GM18870 (cell line): ENCODE results near the gene TP73.

Experiments used
- ATAC-seq: cut with Tn5 transposase; IDR thresholded peaks from one replicate; pipeline ENCODE4 v1.9.1; 2021; ENCODE audit warnings: moderate library complexity; ENCODE audit not compliant: unreplicated experiment

The TP73 gene

DNA sequence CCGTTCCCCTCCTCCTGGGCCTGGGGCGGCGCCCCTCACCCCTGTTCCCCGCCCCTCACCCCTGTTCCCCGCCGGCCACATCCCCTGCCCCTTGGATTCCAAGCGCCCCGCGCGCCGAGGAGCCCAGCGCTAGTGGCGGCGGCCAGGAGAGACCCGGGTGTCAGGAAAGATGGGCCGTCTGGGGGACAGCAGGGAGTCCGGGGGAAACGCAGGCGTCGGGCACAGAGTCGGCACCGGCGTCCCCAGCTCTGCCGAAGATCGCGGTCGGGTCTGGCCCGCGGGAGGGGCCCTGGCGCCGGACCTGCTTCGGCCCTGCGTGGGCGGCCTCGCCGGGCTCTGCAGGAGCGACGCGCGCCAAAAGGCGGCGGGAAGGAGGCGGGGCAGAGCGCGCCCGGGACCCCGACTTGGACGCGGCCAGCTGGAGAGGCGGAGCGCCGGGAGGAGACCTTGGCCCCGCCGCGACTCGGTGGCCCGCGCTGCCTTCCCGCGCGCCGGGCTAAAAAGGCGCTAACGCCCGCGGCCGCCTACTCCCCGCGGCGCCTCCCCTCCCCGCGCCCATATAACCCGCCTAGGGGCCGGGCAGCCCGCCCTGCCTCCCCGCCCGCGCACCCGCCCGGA, at the start of gene TP73:
TP73 (plus strand) TSS at position 587 of the 618 bp plus-strand sequence. CDS start 29,850 bp downstream, outside the sequence.
- ATAC-seq, result no peak

DNA sequence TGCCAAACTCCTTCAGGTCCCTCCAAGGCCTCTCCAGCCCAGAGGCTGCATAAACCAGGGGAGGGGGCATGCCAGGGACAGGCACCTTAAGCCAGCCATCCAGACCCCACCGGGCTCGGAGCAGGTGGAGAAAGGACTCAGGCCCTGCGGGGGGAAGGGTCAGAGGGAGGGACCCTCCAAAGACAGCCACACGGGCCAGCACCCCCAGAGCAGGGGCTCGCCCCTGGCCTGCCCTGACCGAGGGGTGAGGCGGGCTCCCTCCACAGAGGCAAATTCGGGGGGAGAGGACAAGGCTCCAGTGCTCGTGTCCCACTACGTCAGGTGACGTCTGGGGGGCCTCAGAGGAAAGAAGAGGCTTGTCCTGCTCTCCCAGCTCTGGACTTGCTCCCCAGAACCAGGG, 49.2 kb upstream of the TP73 start:
- ATAC-seq, result no peak

DNA sequence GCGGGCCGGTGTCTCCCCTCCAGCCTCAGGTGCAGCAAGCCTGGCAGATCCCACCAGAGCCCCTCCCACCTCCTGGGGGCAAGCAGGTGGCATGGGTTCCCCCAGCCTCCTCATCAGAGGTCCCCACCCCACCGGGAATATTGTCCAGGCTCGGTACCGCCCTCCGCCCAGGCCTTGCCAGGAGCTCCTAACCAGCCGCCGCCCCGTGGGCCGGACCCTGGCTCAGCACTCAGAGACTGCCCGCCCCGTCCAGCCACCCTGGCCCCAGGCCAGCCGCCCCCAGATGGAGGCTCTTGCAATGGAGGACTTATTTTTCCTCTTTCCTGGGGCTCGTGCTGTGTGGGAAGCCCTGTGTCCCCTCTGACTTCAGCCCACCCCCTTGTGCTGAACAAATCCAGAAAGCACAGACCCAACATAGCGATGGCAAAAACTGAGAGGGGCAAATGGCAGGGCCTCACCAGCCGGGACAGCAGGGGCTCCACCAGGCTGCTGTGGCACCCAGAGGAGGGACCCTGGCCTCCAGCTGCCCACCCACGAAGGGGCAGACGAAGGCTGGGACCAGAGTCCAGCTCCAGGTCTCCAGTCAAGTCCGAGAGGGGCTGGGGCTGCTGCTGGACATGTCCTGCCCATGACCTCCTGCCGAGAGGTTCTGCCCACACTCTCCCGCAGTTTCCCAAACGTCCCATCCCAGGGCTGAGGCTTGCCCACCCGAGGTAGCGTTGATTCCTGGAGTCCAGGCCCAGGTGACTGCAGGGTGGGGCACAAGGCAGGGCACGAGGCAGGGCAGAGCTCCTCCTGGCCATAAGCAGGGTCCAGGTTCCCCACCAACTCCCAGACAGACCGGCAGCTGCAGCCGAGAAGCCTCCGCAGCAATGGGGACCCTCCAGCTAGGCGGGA, 48.5 kb upstream of the TP73 start:
- no peak for ATAC-seq

DNA sequence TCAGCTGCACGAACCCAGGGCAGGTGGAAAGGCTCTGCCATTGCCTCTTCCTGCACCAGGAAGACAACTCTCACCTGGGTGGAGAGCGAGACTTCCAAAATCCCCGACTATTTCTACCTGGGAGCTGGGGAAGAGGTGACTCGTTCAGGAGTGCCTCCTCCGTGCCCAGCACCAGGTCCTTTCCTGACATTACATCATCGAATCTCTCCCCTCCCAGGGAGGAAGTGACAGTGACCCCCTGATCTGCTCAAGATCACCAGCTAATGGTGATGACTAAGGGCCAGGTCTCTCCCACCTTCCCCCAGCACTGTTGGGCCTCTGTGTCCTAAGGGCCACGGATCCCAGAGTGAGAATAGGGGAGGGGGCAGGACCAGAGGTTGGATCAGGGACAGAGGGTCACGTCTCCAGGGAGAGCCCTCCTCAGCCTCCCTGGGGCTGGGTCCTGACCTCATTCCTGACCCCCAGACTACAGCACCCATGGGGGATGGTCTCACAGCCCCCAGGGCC, 47.8 kb upstream of the TP73 start:
- no peak for ATAC-seq

DNA sequence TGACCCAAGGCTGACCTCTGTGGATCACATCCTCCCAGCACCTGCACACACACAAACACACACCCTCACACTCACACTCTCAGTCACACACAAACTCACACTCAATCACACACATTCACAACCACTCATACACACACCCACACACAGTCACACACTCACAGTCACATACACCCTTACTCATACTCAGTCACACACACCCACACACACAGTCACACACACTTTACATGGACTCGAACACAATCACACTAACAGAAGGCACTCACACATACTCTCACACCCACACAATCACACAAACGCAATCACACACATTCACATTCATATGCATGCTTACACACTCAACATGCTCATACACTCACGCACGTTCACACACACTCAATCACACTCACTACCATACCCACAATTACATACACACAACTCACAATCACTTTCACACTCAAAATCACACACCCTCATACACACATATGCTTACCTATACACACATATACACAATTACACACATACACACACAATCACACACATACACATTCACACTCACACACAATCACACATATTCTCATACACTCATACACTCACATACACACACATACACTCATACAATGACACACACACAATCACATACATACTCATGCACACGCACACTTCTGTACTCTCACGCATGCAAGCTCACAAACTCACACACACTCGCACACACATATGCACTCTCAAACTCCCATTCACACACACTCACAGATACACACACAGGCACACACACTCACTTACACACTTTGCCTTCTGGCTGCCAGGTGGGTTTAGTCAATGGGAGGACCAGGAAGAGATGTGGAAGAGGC, 47.1 kb upstream of the TP73 start:
- no peak for ATAC-seq

DNA sequence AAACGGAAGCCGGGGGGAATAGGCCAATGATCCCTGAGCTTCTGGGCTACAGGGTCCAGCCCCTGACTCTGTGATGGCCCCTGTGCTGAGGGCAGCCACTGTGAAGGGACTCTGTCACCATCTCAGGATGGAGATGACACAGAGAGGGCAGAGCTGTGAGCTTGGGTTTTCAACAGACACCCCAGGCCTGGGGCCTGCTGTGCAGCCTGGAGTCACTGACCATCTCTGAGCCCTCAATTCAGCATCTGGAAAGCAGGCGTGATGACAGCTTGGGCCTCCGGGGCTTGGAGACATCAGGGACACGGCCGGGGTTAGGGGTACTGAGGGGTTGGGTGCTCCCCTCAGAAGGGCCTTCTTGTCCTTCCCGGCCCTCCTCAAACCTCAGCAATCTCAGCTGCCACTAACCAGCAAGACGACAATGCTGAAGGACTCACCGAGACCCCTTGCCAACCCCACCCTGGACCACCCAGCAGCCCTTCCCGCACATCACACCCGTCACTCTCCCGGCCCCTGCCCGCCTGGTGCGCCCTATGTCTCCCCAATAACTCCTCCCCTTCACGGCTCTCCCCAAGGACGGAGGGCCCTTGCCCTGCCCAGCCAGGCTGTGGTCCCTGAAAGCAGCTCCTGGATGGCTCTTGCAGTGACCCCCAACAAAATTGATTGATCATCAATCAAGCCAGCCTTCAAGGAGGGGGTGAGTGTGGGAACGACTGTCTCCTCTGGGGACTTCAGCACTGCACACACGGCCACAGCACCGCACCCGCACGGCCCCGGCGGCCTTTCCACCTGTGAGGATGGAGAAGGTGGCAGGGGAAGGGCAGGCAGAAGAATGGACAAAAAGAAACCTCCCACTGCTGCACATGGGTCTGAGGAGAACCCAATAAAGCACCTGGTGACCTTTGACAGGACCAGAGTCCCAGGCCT, 45.3 kb upstream of the TP73 start:
- no peak for ATAC-seq

DNA sequence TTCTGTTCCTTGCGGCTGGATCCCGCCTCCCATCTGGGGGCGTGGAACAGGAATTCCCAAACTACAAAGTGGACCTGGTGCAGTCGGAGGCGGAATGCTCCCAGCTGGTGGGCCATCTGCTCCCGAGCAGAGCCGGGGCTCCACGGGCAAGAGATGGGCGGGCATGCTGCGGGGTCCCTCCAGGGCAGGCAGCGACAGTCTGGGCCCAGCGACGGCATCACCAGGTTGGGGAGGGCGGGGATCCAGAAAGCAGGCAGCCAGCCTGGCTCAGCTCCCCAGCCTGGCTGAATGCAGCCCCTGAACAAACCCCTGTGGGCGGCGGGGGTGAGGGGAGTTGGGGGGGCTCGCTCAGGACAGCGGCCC, 44.6 kb upstream of the TP73 start:
- ATAC-seq, result no peak

DNA sequence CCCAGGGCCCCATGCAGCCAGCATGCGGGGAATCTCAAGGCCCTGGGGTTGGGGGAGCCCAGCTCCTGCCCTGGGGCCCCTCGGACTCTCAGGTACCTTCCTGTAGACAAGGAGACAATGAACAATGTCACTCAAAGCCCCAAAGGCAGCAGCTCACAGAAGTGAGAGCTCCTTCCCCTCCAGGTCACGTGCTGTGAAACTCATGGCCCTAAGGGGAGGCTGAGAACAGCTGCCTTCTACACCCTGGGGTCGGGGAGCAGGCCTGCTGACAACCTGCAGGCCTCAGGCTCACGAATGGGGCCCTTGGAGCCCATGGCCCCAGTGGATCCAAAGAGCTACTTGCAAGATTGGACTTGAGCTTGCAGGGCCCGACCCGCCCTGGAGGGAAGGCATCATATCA, 44.2 kb upstream of the TP73 start:
- ATAC-seq, result no peak

DNA sequence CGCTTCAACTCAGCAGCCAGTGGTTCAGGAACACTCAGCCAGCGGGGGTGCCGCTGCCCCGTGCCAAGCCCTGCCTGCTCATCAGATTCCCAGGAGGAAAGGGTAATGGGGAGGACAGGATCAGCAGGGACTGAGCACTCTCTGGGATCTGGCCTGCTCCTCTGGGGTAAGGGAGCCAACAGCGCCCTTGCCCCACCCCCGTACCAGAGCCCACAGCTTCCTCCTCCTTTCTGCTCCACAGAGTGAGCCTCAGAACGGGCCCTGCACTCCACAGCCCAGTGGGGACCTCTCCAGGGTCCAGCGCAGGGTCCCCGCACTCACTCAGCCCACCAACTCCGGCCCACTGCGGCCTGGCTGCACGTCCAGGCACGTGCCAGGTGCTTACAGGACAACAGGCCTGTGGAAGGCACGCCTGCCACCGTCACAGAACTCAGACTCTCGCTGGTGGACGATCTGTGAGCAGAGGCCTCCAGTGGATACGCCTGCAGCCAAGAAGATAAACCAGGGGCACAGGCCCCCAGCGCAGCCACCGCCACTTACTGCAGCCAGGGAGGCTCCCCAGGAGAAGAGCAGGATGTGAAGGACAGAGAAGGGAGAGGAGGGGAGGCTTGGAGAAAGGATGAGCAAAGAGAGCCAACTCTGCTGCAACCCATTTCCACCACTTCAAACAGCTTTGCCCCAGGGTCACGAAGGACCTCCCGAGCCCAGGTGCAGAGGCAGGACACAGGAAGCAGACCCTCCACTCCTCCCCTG, 43.1 kb upstream of the TP73 start:
- ATAC-seq, result no peak

DNA sequence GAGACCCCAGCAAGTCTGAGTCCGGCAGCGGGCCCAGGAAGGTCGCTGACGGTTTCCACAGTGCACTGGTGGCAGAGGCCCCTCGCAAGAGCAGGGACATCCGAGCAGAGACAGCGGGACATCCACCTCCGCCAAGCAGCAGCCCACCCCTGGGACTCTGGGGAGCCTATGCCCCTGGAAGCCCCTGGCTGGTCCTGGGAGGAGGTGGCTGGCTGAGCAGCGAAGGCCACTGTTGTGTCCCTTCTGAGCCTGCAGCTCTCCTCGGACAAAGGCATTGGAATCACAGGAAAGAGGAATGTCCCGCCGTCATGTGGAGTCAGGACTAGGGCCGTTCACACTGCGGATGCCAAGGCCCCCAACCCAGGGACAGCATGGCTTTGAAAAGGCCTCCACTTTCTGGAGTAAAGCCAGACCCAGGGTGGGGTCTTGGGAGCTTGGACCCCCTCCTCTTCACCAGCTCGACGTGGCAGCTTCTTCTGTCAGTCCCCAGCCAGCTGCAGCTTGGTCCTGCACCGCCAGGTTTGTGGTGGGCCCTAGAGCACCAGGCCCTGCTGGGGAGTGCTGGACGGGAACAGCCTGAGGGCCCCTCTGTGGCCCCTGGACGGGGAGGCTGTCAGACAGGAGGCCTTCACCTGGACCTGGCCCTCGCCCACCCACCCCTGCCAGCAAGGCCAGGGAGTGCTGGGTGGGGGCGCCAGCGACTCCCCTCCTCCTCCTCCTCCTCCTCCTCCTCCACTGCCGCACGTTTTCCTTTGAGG, 42.4 kb upstream of the TP73 start:
- no peak for ATAC-seq

DNA sequence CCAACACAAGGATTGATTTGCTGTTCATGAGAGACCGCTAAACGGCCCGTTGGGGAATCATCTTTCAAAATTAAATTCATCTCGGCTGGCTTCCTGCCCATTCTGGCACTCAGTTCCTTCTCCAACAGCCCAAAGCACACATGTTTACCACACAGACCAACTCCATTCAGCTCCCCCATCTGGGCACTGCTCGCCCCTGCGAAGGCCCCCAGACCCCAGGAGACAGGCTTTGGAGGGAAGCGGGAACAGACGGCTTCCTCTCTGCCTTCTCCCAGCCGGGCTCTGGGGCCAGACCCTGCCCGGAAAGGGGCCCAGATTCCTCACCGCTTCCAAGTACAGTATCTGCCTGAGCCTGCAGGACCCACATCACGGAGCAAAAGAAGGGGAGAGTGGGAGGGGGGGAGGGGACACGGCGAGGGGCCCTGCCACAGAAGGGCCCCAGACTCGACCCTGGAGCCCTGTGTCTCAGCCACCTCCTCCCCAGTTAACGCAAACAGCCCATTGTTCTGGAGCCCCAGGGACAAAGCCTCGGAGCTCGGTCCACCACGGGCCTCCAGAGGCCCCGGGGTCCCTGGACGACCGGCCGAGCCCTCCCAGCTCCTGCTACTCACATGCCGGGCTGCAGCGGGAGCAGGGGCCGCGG, 41.7 kb upstream of the TP73 start:
- ATAC-seq, result no peak

DNA sequence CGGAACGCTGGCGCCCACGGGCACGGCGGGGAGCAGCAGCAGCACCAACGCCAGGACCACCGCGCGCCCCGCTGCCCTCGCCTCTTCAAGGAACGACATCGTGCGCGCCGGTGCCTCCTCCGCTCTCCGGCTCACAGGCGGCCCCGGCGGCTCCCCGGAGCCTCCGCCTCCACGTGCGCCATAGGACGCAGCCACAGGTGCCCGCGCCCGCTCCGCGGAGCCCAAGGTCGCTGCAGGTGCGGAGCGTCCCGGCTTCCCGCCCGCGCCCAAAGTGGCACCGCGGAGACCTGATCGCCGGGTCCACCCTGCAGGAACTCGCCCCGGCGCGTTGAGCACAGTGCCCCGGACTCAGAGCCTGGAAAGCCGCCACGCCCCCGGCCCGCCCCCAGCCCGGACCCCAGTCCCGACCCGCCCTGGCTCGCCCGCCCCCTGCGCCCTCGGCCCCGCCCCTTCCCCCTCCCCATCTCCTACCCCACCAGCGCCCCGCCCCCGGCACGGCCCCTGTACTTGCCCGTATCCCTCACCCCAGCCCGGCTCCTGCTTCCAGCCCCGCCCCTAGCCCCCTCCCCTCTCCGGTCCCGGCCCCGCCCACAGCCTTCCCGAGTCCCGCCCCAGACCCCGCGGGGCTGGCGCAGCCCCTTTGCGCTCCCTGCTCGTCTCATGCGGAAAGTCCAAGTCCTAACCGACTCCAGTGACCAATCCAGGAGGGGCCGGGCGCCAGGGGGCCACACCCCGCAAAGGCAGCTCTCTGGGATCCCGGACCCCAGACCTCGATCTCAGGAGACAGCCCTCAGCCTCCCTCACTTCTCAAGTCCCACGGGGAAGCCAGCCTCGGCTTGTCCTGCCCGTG, 40.9 kb upstream of the TP73 start, which contains the start of gene MEGF6:
MEGF6 (minus strand) TSS at position 339 of the 850 bp plus-strand sequence; CDS start at position 99, 240 bp downstream.
- ATAC-seq, result no peak

DNA sequence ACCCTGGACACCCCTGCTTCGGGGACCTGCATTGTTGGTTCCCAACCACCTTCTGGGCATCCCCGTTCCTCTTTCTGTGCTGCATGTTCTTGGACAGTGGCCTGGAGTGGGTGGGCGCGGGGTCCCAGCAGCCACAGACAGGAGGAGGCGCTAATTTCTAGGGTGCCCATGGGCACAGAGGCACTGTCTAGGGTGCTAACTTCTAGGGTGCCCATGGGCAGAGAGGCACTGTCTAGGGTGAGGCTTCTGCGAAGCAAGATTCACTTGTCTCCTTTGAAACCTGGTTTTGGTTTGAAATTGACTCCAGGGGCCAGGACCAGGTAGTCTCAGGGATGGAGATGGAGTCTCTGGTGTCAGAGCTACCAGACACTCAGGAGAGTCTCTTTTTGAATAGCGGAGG, 40.2 kb upstream of the TP73 start:
- ATAC-seq, result no peak

DNA sequence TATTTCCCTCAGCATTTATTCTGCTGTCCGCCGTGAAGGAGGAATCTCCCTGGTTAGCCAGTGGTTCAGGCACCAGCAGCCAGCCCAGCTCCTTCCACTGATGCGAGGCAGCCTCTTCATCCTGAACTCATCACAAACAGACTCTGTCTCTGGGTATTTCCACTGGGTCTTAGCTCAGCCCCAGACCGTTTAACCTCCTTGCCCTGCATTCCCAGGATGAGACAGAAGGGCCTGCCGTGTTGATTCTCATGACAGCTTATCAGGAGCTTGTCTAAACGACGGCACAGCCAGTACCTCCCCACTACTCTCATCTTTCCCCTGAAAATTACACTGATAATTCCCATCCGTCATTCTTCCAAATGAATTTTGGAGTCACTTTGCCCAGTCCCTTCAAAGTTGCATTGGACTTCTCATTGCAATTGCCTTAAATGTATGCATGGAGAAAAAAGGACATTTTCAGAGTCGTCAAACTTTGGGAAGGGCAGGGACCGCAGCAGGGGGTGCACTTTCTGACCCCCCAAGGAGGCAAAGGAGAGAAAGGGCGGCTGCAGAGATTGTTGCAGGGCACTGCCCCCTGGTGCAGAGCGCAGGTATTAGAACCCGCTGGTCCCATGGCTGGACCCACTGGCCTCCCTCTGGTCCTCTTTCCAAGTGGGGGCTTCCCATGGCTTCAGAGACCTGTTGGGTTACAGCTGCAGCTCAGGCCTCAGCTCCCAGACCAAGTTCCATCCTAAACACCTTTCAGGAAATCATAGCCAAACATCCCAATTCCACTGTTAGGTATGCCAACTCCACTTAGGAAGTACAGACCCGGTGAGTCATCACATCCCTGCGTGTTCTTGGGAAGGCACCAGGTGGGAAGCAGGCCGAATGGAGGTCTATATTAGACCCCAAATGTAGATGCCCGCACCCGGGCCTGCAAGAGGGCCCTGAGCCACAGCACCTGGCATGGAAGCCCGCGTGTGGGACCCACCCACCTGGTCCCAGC, 37.3 kb upstream of the TP73 start:
- ATAC-seq, result no peak

DNA sequence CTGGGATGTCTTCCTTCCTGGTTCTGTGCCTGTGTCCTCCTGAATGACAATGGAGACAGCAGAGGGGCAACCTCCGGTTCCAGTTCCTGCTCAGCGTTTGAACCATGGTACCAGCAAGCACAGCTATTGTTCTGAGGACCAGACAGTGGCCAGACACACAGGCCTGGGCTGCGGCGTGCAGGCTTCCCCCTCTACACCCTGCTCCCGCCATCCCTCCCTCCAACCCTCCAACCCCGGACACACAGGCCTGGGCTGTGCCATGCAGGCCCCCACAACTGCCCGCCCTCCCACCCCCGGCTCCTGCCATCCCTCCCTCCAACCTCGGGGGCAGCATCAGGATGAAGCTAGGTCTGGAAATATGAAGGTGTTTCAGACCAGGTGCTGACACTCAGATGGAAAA, 35.5 kb upstream of the TP73 start:
- ATAC-seq, result no peak

DNA sequence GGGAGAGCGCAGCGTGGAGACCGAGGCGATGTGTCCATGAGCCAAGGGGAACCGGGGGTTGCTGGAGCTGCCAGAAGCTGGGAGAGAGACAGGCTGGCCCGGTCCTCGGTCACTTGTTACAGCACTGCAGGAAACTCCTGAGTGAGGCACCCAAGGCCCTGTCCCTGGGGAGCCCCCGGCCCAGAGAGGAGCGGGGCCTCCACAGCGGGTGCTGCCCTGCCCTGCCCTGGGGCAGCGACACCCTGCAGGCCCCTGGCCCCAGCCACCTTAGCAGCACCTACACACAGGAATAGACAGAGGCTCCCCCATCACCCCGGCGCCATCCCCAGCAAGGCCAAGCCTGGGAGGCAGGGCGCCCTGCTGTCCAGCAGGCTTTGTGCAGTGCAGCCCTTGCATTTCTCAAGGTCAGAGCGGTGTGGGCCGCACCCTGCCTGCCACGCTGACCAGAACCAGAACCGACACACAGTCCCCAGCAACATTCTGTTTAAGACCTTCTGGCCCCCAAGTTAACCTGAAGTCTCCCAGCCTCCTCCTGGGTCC, 34.4 kb upstream of the TP73 start:
- ATAC-seq, result no peak
